ENCODE results near the gene ANKRD17.

DNA sequence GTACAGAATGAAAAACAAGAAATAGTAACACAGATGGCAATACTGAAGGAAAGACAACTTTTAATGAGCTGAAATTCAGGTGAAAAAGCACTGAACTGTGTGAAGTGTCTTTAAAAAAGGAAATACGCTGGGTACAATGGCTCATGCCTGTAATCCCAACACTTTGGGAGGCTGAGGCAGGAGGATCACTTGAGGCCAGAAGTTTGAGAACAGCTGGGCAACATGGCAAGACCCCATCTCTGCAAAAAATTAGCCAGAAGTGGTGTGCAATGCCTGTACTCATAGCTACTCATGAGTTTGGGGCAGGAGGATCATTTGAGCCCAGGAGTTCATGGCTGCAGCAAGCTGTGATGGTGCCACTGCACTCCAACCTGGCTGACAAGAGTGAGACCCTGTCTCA lies 129.3 kb downstream of the ANKRD17 start:
- TF ChIP-seq, protein P1, sequence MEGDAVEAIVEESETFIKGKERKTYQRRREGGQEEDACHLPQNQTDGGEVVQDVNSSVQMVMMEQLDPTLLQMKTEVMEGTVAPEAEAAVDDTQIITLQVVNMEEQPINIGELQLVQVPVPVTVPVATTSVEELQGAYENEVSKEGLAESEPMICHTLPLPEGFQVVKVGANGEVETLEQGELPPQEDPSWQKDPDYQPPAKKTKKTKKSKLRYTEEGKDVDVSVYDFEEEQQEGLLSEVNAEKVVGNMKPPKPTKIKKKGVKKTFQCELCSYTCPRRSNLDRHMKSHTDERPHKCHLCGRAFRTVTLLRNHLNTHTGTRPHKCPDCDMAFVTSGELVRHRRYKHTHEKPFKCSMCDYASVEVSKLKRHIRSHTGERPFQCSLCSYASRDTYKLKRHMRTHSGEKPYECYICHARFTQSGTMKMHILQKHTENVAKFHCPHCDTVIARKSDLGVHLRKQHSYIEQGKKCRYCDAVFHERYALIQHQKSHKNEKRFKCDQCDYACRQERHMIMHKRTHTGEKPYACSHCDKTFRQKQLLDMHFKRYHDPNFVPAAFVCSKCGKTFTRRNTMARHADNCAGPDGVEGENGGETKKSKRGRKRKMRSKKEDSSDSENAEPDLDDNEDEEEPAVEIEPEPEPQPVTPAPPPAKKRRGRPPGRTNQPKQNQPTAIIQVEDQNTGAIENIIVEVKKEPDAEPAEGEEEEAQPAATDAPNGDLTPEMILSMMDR (IDR thresholded peaks at IDR 0.05) = no peak
- no peak for TF ChIP-seq POLR2A (IDR thresholded peaks at IDR 0.05)

Data from uterus (tissue), 2 donors.